GM13976 (cell line): ENCODE results near the gene RFX2.

Experiments
- DNase-seq: peaks from one replicate; pipeline ENCODE4 v3.0.0; 2012; ENCODE audit warnings: low spot score
- in situ Hi-C: fragments of 300-500 bp; cut with MboI; formaldehyde crosslinking; loops from one replicate; pipeline ENCODE4 v1.12.0; 2022; ENCODE audit warnings: low sequenced_read_pairs, mixed read lengths, inconsistent platforms; ENCODE audit not compliant: unreplicated experiment
- TF ChIP-seq, protein P1 (sequence below): IDR thresholded peaks from 2 replicates; pipeline ENCODE4 v1.5.1; 2012; ENCODE audit warnings: borderline replicate concordance, mild to moderate bottlenecking; ENCODE audit not compliant: insufficient read depth; ENCODE audit errors: extremely low read depth, missing control alignments, control extremely low read depth

The RFX2 gene

DNA sequence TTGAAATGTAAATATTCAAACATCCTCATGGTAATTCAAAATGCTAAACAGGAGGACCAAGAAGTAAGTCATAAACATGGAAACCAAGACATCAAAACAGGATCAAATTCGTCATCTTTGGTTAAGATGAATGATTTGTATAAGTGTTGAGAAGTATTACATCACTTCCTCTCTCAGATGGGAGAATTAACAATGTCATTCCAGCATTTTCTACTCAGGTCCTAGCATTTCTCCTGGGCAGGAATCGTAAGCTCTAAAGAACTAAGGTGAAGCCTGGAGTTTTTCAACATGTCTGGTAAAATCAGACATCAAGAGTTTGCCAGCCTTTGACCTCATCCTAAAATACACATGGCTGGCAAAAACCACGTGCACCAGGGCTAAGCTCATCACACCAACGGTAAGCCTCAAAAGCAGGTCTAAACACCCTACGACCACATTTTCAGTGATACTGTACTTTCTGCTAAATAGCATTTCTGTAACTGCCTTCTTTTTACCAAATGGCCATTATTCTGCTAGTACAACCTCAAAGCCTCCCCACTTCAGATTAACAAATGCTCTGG, 157.2 kb downstream of the RFX2 start:
- TF ChIP-seq, protein P1, sequence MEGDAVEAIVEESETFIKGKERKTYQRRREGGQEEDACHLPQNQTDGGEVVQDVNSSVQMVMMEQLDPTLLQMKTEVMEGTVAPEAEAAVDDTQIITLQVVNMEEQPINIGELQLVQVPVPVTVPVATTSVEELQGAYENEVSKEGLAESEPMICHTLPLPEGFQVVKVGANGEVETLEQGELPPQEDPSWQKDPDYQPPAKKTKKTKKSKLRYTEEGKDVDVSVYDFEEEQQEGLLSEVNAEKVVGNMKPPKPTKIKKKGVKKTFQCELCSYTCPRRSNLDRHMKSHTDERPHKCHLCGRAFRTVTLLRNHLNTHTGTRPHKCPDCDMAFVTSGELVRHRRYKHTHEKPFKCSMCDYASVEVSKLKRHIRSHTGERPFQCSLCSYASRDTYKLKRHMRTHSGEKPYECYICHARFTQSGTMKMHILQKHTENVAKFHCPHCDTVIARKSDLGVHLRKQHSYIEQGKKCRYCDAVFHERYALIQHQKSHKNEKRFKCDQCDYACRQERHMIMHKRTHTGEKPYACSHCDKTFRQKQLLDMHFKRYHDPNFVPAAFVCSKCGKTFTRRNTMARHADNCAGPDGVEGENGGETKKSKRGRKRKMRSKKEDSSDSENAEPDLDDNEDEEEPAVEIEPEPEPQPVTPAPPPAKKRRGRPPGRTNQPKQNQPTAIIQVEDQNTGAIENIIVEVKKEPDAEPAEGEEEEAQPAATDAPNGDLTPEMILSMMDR, result no peak
- no peak for DNase-seq
- in situ Hi-C loops, result no loop called here

DNA sequence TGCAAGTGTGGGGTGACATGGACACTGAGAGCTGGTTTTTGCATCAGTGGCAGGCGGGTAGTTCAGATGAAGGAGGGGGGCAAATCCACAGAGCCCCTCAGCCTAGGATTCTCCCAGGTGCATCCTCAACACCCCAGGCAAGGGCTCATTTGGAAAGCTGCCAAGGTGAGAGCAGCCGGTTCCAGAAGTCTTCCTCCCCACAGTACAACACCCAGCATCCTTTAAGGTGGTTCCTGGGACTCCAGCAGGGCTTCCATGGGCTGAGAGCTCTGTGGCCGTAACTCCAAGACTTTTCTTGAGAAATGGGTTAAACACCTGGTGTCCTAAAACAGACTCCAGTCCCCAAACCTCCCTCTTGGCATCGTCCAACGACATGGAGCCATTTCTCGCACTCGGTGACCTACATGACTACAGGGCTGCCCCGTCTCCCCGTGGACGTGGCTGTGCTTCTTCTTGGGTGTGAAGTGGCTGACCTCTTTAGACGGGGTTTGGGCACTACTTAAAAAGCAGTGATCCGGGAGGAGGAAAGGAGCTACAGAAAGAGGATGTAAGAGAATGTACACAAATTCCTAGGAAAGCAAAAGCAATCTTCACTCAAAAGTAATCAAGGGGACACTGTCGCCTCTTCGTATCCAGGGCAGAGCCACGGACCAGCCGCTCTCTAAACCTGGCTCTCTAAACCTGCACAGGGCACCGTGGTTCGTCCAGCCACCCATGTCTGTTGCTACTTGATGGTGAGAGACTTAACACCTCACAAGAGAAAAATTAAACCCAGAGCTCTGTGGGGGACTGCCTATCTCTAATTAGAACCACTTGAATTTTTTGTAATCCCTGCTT, 157.9 kb downstream of the RFX2 start:
- in situ Hi-C loops, result no loop called here
- TF ChIP-seq, protein P1, result no peak
- no peak for DNase-seq

DNA sequence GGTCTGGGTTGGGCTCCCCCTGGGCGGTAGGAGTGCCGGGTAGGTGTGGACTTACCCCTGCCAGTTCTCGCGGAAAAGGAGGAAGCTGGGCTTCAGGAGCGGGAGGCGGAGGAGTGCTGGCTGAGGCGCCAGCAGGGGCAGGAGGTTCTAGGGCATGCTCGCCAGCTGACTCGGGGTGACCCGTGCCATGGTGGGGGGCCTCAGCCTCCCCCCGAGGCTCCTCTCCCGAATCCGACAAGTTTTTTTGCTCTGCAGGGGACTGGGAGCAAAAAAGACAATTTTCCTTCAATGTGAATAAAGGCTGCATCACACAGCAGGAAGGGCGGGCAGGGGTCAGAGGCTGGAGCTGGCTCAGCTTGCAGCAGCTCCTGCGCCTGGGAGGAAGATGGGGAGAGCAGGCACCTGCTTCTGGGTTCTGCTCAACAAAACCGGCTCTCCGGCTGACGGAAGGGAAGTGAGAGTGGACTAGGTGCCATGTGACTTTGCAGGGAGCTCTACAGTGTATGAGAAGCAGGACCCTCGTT, 158.9 kb downstream of the RFX2 start:
- DNase-seq, result peak; percentile 66
- in situ Hi-C loops, result no loop called here
- TF ChIP-seq, protein P1, result no peak

DNA sequence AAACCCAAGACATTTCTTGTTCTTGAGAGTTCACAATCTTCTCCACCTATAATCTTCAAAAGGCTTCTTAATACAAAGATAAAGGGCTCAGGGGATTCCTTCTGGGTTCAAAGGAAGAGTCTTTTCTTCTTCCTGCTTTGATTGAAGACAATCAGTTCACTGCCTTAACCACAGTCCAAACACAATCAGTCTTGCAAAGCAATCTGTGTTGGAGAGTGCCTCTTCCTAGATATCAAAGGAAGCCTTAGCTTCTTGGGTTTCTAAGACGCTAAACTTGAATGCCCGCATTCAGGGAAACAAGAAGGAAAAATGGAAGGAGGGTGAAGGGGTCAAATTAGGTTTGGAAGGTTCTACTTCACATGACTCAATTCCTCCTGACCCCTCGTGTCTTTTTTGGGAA, 159.6 kb downstream of the RFX2 start:
- TF ChIP-seq, protein P1, result no peak
- in situ Hi-C loops, result no loop called here
- DNase-seq, result no peak

DNA sequence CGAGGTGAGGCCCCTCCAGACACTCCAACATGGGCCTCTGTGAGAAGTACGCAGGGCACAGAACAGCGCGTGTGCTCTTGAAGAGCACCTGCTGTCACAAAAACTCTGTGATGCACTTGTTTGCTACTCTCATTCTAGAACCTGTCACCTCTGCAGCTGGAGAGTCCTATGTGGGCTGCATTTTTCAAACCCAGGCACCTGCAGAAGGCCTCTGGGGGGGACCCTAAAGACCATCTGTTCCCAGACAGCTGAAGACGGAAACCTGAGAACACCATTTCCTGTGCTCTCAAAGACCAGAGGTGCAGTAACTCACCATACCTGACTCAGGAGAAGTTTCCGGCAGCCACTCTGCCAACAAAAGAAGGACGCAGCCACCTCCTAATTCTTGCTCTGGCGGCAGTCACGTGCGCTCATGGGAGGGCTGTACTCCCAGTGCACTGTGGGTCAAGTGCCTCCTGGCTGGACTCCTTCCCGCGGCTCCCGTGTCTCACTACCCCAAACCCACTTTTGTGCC, 160.5 kb downstream of the RFX2 start:
- no peak for DNase-seq
- in situ Hi-C loops, result no loop called here
- TF ChIP-seq, protein P1, result no peak

DNA sequence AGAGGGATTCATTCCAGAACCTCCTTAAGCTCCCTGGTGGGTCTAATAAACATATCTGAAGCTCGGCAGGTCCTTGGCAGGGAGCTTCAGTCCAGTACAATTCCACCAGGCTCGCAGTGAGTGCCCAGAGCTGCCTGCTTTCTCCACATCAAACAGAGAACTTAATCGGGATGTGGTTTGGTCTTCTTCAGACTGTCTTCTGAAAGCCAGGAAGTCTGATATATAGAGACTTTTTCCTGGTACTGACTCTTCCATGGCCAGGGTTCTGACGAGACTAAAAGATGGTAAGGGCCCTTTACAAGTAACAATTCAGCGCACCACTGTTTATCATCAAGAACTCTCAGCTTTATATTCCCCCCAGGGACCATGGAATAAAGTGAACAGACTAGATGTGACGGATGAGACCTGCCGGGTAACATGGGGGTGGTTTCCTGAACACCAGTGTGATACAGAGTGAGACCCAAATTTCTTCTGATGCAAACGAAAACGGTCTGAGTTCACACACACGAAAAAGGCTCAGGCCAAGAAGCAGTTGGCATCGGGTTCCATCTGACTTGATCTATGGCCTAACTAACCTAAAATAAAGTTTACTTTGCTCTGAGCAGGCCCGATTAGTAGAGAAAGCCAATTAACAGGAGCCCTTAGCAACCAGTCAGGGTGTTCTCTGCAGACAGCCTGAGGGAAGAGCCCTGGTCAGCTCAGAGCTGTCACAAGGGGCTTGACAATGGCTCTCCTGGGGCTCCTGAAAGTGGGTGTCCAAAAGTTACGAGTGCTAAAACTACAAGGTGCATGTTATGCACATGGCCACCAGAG, 161.3 kb downstream of the RFX2 start:
- TF ChIP-seq, protein P1, result no peak
- no peak for DNase-seq
- in situ Hi-C loops, result no loop called here
